ENCODE measurements around the gene NUP42.
A peak's percentile ranks its signal among the peaks of the same experiment; 100 is the strongest.

NUP42 gene

DNA sequence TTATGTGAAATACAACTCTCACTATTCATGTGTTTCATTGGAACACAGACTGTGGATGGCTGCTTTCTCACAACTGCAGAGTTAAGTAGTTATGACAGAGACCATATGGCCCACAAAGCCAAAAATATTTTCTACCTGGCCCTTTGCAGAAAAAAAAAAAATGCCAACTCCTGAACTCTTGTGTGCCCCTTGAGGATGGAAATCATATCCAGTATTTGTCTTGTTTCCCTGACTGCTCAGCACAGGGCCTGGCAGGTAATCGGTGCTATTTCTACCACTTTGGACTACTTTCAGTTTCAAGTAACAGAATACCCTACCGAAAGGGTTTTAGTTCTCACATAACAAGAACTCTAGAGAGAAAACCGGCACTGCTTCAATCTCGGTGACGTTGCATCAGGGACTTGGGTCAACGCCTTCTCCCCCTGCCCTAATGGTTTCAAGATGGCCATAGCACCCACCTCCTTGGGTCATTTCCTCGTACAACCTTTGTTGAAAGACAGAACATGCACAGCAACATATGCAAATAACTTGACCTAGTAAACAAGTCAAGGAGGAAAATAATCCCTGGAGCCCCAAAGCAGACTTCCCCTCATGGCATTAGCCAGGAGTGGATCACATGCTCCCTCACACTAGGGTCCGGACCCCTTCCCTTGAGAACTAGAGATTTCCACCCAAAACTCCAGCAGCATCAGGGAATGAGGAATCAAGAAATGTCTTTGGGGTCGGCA, 52.9 kb downstream of the NUP42 start:
- no peak for DNase-seq (ENCODE audit: low spot score)

DNA sequence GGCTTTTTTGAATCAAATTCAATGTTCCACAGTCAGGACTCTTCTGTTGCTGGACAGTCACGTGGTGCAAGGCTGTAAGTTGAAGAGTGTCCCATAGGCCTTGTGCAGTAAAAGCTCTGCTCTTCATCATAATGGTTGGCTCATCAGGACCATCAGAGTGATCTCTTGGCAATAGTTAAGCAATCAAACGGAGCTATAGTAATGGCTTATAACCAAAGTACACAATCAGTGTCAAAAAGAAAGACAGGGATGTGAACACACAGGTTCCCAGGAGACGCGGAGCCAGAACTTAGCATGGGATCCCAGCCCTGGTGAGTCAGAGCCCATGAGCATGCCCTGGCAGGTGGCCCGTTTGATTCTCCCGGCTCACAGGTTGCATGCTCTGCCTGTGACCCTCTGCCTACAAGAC, 54.0 kb downstream of the NUP42 start:
- no peak for DNase-seq (ENCODE audit: low spot score)

DNA sequence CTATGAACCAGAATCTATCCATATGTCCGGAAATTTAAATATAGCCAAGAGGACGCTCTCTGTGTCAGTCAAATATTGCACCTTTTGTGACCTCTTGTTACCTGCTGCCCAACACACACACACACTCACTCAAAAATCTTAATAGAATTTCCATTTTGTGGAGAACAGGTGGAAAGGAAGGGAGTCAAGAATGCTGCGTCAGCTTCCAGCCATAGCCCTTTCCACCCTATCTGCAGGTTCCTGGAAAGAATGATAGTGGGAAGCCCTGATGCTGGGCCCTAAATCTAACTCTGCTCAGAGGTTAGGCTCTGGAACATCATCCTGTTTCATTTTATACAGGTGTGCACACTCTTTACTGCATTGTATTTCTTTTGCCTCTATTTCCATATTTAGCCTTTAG, 55.2 kb downstream of the NUP42 start:
- no peak for DNase-seq (ENCODE audit: low spot score)

DNA sequence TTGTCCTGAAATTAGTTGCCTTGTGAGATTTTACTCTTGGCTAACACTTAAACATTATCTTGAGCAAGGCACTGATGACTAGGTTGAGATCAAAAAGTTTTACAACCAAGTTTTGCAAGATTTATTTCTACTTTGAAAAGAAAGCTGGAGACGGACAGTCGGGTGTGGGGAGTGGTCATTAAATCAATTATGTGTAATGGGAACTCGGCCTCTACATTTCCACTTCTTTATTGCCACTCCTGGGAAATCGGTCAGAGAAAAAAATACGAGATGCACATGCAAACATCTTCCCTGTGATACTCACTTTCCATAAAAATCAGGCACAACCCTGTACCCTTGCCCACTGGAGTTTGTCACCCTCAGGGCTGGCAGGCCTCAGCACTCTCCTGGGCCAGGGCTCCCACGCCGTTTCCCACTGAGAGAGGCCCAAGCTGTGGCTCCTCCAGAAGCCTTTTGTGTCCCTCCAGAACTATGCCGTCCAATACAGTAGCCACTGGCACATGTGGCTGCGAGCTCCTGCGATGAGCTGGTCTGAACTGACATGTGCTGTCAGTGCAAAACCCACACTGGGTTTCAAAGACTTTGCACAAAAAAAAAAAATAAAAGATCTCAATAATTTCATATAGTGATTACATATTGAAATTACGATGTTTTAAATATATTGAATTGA, 57.3 kb downstream of the NUP42 start:
- DNase-seq (ENCODE audit: low spot score): no peak

DNA sequence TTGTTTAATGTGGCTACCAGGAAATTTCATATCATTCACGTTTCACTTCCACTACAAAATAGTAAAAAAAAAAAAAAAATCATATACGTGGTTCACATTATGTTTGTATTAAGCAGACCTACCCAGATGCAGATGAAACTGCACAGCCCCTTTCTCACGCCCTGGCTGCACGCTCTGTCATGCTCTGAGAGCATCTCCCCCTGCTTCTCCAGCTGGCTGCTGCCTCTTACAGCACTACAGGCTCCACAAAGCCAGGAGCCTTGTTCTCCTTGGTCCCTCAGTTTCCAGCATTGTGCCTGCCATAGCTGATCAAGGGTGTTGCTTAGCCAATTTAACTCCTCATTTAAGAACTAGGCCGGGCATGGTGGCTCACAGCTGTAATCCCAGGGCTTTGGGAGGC, 57.9 kb downstream of the NUP42 start:
- no peak for DNase-seq (ENCODE audit: low spot score)

DNA sequence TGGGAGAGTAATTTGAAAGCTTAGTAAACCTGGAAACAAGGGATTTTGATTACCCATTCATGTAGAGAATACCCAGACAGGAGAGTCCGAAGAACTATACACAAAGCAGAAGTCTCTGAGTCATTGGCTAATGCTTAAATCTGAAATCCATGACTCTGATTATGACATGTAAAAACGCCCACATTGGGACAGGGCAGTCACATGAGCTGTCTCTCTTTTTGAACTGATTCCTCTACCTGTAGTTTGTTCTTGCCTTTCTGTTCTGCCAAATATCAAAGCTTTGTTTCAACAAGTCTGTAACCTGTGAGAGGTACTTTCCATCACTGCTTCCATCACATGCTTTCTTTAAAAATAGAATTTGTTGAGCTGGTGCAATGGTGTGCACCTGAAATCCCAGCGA, 60.5 kb downstream of the NUP42 start:
- no peak for DNase-seq (ENCODE audit: low spot score)

DNA sequence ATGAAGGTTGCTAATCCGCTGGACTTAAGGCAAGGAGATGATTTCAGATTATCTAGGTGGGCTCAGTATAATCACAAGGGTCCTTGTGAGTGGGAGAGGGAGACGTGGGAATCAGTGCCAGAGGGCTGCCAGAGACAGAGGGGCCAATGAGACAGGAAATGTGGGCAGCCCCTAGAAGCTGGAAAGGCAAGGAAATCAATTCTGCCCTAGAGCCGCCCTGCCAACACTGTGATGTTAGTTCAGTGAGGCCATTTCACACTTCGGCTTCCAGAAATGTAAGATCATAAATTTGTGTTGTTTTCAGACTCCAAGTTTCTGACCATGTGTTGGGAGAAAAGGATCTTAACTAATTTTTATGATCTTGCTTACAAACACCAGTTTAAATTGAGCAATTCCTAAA, 61.1 kb downstream of the NUP42 start:
- DNase-seq (ENCODE audit: low spot score): no peak

DNA sequence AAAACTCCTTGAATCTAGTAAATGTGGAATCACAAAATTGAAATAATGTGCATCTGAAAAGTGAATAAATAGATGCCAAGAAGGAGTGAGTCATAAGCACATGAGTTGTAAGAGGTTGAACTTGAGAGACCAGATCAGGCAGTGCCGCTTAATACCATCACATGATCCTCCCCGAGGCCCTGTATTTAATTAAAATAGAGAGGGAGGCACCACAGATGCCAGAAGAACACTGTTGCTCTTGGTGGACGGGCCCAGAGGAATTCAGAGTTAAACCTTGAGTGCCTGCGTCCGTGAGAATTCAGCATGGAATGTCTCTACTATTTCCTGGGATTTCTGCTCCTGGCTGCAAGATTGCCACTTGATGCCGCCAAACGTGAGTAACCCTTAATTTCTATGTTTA, 64.7 kb downstream of the NUP42 start, which contains the start of gene GPNMB:
GPNMB (plus strand) TSS at position 221 of the 400 bp plus-strand sequence; CDS start at position 304, 83 bp downstream.
- DNase-seq (ENCODE audit: low spot score): no peak

DNA sequence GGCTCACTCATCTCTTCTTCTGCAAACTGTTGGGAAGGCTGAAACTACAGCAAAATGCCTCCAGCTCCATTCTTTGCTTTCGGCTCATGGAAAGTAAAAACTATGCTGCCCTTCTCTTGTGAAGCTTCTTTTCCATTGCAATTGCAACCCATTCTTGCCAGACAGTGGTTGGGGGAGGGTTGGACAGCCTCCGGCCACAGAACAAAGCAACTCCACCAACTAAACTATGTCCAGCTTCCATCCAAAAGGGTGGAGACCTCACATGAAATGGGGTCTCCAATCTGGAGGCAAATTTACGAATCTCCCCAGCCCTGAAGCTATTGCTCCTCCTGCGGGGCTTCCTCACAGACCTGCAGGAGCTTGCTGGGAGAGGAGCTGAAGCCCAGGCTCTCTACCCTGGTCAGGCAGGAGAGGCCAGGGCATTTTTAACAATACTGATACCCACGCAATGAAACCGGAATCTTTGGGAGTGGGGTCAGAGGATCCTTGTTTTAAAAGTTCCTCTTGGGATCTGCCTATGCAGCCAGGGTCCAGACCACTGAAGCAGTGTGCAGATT, 65.3 kb downstream of the NUP42 start:
- no peak for DNase-seq (ENCODE audit: low spot score)

DNA sequence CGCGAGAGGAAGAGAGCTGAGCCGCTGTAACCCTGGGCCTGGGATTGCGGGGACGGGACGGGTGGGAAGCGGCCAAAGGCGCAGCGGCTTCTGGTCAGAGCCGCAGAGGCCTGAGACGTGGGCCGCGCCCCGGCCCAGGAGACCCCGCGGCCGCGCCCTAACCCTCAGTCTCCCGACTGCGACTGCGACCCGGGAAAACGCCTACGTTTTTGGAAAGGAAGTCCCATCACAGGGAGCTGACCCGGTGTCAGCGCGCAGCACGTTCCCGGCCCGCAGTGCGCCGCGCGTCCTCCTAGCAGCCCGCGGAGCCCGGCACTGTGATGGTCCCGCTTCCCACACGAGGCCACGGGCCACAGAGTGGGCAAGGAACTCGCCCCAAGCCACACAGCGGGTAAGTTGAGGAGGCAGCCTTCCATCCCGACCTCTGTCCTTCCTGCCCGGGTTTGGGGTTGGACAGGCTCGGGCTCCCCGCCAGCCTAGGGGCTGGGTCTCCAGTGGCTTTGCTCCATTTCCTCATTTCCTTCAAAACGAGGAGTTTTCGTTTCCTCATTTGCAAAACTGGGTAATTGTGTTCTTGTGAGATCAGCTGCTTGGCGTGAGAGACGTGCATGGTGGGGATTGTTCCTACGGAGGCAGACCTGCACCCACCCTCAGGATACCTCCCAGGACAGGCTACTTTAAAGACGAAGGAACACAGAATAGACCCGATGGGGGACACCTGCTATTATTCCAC, 65.9 kb downstream of the NUP42 start:
- peak; percentile 30 for DNase-seq (ENCODE audit: low spot score)

DNA sequence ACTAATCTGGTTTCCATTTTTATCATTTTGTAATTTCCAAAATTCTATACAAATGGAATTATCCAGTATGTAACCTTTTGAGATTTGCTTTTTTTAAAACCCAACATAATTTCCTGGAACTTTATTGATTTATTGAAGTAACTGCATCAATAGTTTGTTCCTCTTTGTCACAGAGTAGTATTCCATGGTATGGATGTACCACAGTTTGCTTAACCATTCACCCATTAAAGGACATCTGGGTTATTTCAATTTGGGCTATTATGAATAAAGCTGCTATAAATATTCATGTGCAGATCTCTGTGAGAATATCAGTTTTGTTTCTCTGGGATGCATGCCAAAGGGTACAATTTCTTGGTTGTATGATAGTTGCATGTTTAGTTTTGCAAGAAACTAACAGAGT, 67.6 kb downstream of the NUP42 start:
- no peak for DNase-seq (ENCODE audit: low spot score)

Measured in HuH-7 (cell line).